Forelimb muscle (tissue), 1 donor: ENCODE measurements around the gene CLPTM1L. TPM values are rescaled to one million over a fixed set of nuclear protein-coding genes. Genes with fewer than 3 reads are reported as not detected.

ENCODE experiments used
- DNase-seq: peaks from one replicate; pipeline ENCODE4 v3.0.0-alpha.2; 2013; ENCODE audit warnings: low read depth
- polyA plus RNA-seq: library from polyadenylated mRNA; unstranded; fragments of 120-200 nt; gene quantifications from one replicate; pipeline ENCODE4 v1.2.1, GENCODE V29; 2013; ENCODE audit not compliant: insufficient read length

CLPTM1L gene
- polyA plus RNA-seq, 1 donor, result 45.5 TPM

DNA sequence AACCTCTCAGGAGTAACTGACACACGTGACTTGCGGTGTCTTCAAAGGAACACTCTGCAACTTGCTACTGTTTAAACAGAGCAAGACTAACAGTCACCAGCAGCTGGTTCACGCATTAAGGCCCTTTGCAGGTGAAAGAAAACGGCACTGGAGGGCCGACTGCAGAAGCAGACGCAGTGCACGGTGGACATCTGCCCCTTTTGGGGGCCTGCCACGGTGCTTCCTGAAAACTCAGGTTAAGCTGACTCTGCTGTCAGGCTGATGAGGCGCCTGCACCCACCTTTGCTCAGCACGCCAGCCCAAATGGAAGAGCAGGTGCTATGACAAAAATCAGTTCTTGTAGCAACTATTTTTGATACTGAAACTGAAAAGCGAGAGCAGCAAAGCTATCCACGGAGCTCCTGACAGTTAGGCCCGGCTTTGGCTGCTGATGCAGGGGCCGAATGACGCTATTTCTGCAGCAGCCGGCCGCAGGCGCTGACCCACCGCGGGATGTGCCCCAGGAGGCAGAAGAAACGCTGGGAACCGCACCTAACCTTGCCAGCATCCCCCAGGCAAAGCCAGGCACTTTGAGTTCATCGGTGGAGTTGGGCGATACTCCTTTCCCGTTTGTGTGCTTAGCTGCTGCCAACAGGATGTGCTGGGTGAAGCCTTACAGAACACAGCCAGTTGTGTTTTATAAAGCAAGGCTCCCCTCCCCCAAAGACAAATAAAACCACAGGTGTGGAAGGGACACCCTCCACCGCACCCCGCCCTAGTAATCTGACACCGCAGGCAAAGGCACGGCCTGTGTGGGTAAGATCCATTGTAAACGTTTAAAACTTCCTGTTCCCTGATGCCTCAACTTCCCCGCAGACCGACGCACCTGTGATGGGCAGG lies 29.0 kb downstream of the CLPTM1L start:
- no peak for DNase-seq

DNA sequence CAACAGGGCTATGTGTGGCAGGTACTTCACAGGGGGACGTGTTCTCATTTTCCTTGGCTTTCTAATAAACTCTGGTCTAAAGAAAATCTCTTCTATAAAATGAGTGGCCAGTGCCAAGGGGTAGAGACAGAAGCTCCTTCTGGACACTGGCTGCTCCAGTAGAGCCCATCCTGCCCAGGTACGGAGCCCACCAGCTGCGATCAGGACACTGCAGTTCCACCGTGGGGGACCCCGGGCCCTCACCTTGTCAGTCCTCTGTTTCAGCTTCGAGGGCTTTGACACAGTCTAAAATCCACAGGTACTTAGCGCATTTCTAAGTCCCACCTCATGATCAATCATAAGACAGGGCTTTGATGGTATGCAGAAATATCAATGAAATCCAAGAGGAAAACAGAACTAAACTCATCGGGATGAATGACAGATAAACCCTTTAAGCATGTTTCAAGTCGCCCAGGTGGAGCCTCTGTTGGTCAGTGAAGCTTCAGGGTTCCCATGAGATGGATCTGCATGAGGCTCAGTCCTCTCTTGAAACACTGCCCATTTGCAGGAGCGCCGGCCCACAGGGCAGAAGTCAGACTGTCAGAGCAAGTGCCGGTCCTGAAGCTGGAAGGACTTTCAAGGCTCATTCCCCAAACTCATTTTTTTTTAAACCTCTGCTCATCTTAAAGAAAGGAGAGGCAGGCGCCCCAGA lies 29.7 kb downstream of the CLPTM1L start:
- DNase-seq, result no peak

DNA sequence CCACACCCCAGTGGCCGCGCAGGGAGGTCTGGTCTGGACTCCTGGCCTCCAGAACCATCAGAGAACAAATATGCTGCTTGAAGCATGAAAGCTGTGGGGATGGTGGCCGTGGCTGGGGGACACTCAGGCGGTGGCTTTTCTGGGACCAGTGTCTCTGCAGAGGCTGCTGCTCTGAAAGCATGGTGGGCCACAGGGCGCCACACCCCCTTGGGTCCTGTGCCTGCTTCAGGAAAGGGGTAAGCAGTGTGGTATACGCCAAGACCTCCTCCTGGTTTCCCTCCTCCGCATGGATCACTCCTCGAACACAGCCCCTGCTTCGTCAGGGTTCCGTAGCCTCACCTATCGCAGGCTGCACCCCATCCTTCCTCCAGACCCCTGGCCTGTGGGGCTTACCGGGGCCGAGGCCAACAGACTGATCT lies 30.3 kb downstream of the CLPTM1L start:
- no peak for DNase-seq

DNA sequence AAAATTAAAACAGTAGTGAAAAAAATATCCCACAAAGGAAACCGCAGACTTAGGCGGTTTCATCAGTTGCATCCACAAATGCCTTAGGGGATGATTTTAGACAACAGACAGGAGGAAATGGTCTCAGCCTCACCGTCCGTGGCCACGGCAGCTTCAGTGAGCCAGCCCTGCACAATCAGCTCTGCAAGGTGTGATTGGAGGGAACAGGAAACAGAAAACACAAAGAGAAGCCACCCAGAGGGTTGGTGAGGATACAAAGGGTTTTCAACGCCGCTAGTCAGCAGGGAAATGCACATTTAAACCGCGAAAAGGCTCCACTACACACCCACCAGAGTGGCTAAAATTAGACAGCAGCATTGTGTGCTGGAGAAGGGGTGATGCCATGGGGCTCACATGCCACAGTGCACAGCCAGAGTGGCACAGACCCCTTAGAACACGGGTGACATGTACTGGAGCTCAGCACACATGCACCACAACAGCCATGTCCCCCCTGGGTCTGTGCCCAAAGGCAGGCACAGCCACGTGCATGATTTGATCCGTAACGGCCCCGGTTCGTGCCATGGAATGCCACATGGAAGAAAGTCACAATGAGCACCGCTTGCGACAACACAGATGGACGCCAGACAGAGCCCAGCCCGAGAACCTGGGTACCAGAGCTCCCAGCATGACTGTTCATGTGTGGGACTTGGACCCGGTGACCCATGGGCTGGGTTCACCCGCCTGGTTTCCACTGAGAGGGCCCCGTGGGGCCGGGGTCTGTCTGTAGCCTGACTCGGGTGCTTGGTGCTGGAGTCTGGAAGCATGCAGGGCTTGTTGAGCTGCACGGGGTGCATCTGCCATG lies 31.7 kb downstream of the CLPTM1L start:
- no peak for DNase-seq

DNA sequence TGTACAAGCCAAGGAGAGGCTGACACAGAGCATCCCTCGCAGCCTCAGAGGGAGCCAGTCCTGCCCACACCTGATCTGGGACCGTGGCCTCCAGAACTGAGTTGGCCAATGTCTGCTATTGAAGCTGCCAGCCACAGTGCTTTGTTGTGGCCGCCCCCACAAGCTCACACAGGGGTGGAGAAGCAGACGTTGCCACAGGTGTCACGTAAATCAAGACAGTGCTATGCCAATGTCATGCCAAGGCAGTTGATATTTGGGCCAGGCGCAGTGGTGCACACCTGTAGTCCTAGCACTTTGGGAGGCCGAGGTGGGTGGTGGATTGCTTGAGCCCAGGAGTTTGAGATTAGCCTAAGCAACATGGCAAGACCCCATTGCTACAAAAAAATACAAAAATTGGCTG lies 32.7 kb downstream of the CLPTM1L start:
- no peak for DNase-seq

DNA sequence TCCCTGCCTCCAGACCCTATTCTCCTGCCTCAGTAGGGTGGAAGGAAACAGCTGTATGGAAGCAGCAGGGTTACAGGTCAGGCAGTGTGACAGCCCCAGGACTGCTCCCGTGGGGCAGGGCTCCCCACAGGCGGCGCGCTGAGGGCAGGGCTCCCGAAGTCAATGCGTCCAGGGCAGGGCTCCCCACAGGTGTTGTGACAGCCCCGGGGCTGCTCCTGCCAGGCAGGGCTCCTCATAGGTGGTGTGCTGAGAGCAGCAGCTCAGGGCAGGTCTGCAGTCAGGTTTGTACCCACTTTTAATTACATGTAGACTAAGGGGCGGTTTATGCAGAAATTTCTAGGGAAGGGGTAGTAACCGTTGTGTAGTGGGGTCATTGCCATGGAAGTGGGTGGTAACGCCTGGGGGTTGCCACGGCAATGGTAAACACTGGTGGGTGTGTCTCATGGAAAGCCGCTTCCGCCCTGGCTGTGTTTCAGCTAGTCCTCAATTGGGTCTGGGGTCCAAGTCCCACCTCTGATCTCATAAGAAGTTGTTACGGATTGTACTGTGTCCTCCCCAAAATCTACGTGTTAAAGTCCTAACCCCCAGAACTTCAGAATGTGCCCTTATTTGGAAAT lies 33.4 kb downstream of the CLPTM1L start:
- DNase-seq, result no peak

DNA sequence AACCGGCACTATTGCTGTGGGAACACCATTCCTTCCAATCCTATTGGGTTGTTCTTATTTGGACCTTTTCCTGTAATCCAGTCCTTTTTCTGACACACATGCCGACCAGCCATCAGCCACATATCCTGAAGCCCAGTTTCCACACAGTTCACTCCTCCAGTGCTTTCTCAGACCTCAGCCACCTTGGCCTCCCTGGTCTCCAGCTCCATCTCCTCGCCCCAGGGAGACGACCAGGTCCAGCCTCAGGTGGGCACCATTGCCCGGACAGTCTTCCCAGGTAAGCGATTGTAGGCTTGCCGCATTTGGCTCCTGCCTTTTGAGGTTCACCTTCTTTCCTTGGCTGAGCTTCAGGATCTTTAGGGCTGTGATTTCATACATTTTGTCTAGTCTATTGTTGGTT lies 34.8 kb downstream of the CLPTM1L start:
- DNase-seq, result no peak

DNA sequence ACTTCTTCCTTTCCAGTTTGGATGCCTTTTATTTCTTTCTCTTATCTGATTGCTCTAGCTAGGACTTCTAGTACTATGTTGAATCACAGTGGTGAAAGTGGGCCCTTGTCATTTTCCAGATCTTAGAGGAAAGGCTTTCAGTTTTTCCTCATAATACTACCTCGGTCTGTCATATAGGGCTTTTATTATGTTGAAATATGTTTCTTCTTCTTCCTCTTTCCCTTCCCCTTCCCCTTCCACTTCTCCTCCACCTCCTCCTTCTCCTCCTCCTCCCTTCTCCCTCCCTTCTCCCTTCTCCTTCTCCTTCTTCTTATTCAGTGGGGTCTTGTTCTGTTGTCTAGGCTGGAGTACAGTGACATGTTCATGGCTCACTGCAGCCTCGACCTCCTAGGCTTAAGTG lies 40.9 kb downstream of the CLPTM1L start:
- no peak for DNase-seq

DNA sequence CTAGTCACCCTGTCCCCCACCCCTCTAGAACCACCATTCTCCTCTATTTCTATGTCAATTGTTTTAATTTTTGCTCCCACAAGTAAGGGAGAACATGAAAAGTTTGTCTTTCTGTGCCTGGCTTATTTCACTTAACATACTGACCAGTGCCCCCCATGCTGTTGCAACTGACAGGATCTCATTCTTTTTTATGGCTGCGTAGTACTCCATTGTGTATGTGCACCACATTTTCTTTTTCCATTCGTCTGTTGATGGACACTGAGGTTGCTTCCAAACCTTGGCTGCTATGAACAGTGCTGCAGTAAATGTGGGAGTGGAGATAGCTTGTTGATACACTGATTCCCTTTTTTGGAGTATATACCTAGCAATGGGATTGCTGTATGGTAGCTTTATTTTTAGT lies 42.6 kb downstream of the CLPTM1L start:
- no peak for DNase-seq

DNA sequence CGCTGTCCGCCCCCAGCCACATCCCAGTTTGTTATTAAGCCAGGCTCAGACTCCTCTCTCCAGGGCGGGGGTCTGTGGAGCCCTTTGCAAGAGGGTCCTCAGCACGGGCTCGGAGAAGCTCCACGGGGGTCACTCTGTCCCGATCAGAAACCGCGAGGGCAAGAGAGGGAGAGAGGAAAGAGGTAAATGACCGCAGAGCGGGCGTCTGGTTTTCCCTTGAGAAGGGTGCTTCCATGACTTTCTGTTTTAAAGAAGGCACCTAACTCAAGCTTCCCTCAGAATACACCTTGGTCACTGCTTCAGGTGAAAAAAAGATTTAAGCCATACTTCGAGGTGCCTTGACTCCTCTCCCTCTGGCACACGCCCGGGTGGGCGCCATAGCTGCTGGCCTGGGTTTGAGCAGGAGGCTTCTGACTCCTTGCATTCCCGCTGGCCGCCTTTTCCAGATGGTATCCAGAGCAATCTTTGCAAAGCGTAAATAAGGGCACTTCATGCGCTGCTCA lies 44.3 kb downstream of the CLPTM1L start:
- DNase-seq, result no peak

DNA sequence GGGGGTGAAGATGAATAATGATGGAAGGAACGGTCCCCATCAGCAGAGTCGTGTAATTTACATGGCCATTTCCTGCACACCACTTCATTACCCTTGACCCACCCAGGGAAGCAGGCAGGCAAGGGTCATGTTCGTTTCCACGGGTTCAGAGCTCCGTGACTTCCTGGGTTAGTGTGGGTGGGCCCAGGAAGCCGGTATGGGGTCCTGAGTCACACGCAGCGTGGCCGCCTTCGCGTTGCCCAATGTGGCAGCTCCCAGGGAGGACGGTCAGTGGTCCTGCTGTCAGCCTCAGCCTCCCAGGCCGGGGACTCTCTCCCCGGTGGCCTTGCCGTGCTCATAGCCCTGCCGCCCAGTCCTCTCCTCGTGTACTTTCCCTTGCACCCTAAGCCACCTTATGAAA lies 44.9 kb downstream of the CLPTM1L start:
- no peak for DNase-seq

DNA sequence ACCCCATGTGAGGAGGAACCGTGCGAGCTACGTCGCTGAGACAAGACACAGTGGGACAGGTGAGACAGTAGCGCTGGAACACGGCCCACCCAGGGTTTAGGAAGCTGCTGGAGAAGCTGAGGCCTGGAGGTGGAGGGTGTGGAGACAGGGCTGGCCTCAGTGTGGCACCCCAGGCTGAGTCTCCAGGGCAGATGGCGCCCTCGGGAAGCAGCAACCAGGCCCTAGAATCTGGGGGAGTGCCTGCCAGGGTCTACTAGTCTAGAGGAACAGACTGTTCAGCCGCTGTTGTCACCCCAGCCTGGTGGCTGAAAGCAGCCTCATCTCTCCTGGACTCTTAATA lies 45.4 kb downstream of the CLPTM1L start:
- no peak for DNase-seq

DNA sequence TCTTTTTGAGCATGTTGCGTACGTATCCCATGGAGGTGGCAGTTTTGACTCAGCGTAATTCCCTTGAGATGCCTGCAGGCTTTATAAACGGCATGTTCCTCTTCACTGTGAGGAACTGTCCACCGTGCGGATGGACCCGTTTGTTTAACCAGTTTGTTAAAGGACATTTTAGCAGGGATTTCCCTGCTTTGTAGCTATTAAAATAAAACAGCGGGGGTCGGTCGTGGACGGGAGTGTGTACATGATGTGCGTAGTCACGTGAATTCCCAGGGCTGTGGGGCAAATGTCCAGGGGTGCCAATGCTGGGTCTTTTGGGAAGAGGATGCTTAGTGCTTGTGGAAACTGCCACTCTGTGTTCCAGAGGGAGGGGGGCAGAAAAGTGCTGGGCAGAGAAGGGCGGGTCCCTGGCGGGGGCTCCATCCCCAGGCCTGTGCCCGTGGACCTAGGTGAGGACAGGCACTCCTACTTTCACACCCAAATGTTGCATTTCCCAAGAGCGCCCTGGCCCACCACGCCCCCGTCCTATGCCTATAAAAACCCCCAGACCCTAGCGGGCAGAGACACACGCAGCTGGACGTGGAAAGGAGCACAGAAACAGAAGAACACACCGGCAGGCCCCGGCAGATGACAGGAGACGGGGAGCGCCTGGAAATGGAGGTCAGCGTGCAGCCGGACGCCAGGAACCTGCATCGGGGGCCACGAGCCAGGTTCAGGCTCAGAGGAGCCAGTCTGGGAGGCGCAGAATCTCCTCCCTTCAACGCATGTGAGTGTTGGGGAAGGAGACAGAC lies 46.0 kb downstream of the CLPTM1L start:
- DNase-seq, result no peak

DNA sequence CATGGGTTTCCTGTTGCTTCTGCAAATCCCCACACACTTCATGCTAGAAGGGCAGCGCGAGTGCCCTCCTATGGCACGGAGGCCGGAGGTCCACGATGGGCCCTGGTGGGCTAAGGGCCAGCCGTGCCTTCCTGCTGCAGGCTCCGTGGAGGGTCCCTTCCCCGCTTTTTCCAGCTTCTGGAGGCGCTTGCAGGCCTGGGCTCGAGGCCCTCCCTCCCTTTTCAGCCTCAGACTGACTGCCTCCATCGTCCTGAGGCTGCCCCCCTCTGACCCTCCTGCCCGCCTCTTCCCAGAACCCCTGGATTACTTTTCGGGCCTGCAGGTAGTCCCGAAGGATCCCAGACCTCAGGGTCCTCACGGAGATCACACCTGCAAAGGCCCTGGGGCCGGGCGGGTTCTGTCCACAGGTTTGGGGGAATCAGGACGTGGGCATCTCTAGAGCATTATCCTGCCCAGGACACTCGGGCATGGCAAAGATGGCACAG lies 46.8 kb downstream of the CLPTM1L start:
- no peak for DNase-seq

DNA sequence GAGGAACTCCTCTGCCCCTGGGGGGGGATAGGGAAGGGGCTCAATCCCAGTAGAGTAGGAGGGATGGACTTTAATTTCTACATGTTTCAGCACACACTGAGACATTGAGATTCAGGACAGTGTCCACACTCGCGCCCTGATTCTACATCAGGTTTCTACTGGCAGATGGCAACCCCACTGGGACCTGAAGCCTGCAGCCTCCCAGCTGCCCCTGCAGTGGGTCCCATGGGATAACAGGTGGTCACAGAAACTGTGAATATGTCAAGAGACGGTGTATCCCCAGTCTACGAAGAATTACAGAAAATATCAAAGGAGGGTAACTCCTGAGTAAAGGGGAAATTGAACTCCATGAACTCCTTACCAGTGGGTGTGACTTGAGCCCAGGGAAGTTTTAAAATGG lies 47.7 kb downstream of the CLPTM1L start:
- no peak for DNase-seq

DNA sequence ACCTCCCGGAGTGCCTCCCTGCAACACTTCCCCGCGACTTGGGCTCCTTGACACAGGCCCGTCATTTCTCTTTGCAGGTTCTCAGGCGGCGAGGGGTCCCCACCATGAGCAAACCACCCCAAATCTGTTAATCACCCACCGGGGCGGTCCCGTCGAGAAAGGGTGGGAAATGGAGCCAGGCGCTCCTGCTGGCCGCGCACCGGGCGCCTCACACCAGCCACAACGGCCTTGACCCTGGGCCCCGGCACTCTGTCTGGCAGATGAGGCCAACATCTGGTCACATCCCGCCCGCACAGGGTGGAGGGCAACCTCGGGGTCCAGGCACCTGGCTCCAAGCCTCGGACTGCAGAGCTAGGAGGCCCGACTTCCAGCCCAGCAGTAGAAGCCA lies 49.3 kb downstream of the CLPTM1L start:
- DNase-seq, result no peak

DNA sequence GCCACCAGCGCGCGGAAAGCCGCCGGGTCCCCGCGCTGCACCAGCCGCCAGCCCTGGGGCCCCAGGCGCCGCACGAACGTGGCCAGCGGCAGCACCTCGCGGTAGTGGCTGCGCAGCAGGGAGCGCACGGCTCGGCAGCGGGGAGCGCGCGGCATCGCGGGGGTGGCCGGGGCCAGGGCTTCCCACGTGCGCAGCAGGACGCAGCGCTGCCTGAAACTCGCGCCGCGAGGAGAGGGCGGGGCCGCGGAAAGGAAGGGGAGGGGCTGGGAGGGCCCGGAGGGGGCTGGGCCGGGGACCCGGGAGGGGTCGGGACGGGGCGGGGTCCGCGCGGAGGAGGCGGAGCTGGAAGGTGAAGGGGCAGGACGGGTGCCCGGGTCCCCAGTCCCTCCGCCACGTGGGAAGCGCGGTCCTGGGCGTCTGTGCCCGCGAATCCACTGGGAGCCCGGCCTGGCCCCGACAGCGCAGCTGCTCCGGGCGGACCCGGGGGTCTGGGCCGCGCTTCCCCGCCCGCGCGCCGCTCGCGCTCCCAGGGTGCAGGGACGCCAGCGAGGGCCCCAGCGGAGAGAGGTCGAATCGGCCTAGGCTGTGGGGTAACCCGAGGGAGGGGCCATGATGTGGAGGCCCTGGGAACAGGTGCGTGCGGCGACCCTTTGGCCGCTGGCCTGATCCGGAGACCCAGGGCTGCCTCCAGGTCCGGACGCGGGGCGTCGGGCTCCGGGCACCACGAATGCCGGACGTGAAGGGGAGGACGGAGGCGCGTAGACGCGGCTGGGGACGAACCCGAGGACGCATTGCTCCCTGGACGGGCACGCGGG lies 49.9 kb downstream of the CLPTM1L start, which contains the start of gene TERT:
Gene TERT, minus strand, starts transcription at position 234 of the 815 bp plus-strand sequence. Its CDS starts 79 bp downstream, at position 155.
- no peak for DNase-seq

DNA sequence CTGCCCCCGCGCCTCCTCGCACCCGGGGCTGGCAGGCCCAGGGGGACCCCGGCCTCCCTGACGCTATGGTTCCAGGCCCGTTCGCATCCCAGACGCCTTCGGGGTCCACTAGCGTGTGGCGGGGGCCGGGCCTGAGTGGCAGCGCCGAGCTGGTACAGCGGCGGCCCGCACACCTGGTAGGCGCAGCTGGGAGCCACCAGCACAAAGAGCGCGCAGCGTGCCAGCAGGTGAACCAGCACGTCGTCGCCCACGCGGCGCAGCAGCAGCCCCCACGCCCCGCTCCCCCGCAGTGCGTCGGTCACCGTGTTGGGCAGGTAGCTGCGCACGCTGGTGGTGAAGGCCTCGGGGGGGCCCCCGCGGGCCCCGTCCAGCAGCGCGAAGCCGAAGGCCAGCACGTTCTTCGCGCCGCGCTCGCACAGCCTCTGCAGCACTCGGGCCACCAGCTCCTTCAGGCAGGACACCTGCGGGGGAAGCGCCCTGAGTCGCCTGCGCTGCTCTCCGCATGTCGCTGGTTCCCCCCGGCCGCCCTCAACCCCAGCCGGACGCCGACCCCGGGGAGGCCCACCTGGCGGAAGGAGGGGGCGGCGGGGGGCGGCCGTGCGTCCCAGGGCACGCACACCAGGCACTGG lies 50.6 kb downstream of the CLPTM1L start:
- no peak for DNase-seq
